ENCODE data around the gene PTPRE. TPM values are rescaled to one million over a fixed set of nuclear protein-coding genes. Genes with fewer than 3 reads are reported as not detected.

PTPRE gene
- total RNA-seq, 1 experiment from 2014 or later, result 0.50 TPM

DNA sequence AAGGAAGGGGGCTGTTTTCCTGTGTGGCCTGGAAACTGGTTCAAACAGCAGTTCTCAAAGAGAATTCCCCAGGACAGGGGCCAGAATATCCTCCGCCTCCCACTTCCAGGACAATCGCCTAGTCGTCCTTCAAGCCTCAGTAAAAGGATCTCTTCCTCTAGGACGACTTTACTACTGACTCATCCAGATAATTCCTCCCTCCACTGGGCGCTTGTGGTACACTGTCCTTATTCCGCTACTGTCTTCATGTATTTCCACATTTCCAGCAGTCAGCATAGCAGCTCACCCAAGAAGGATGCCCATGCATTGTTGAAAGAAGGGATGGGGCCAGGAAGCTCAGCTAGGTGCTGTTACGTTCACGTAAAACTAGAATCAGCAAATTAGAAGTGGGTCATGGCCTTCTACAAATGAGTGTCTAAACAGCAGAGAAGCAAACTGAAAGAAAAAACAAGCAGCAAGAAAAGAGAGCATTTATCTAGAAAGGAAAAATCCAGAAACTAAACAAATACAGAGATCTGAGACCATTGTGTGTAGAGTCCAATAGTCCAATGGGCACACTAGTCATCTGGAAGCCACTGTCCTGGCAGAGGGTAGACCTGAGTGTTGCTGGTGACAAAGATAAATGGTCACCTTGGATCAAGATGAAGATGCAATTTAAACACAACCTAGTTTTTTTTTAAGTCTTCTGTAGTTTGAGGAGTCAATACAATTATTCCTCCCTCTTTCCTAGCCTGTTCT lies 40.5 kb upstream of the PTPRE start:
- POLR2A ChIA-PET, result no interaction called here
- no TSS peak for BruUV-seq (replicated peaks)
- no peak overlapping the region for H3K27ac Mint-ChIP-seq (ENCODE audit: unreplicated experiment)
- Histone ChIP-seq H3K9me3 (no peaks in the 10 kb centered on the region; the same call in 1 of the 2 replicates), H3K27me3 (replicated peaks; ENCODE audit: control insufficient read depth, insufficient read depth, low read length) (no peaks in the 10 kb centered on the region), H3K4me1 (no peaks in the 10 kb centered on the region), H3K4me3 (ENCODE audit: low read depth, low read length) (no peak overlapping the region), H3K36me3 (ENCODE audit: control insufficient read depth, insufficient read depth, low read length) (no peaks in the 10 kb centered on the region)
- CTCF ChIA-PET, result no interaction called here
- H3K36me3 Mint-ChIP-seq (ENCODE audit: insufficient read depth, unreplicated experiment), result no peaks in the 10 kb centered on the region
- TF ChIP-seq, protein P1, sequence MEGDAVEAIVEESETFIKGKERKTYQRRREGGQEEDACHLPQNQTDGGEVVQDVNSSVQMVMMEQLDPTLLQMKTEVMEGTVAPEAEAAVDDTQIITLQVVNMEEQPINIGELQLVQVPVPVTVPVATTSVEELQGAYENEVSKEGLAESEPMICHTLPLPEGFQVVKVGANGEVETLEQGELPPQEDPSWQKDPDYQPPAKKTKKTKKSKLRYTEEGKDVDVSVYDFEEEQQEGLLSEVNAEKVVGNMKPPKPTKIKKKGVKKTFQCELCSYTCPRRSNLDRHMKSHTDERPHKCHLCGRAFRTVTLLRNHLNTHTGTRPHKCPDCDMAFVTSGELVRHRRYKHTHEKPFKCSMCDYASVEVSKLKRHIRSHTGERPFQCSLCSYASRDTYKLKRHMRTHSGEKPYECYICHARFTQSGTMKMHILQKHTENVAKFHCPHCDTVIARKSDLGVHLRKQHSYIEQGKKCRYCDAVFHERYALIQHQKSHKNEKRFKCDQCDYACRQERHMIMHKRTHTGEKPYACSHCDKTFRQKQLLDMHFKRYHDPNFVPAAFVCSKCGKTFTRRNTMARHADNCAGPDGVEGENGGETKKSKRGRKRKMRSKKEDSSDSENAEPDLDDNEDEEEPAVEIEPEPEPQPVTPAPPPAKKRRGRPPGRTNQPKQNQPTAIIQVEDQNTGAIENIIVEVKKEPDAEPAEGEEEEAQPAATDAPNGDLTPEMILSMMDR (IDR thresholded peaks at IDR 0.05; ENCODE audit: insufficient read depth in 1 of 2, low read depth in 1 of 2, low read length in 1 of 2, severe bottlenecking in 1 of 2, unreplicated experiment in 1 of 2), result no peak
- intact Hi-C loops (cut with micrococcal nuclease; ENCODE audit: unreplicated experiment), result no loop called here
- H3K4me3 Mint-ChIP-seq (ENCODE audit: unreplicated experiment), result no peak overlapping the region
- peaks cover 22% of the 10 kb centered on the region for H3K9me3 Mint-ChIP-seq (ENCODE audit: unreplicated experiment)
- peaks cover 4% of the 10 kb centered on the region for H3K27me3 Mint-ChIP-seq (ENCODE audit: insufficient read depth, unreplicated experiment)
- DNase-seq, result no peak
- peaks cover 7% of the 10 kb centered on the region for H3K4me1 Mint-ChIP-seq (ENCODE audit: low read depth, unreplicated experiment)

GRCh38 chr10:127867805-127868204 lies 39.1 kb upstream of the PTPRE start:
- H3K27me3 ChIP-seq (replicated peaks; ENCODE audit: control insufficient read depth, insufficient read depth, low read length), result no peaks in the 10 kb centered on the region
- no peak overlapping the region for H3K4me3 ChIP-seq (ENCODE audit: low read depth, low read length)
- intact Hi-C loops (cut with micrococcal nuclease; ENCODE audit: unreplicated experiment), result no loop called here
- H3K4me1 ChIP-seq, result 0 out of 2 replicates have a peak, but pooled peaks cover 2% of the 10 kb centered on the region
- CTCF ChIA-PET, result no interaction called here
- Mint-ChIP-seq H3K4me1 (ENCODE audit: low read depth, unreplicated experiment) (peaks cover 12% of the 10 kb centered on the region), H3K27me3 (ENCODE audit: insufficient read depth, unreplicated experiment) (peaks cover 4% of the 10 kb centered on the region), H3K36me3 (ENCODE audit: insufficient read depth, unreplicated experiment) (no peaks in the 10 kb centered on the region), H3K4me3 (ENCODE audit: unreplicated experiment) (no peak overlapping the region), H3K27ac (ENCODE audit: unreplicated experiment) (no peak overlapping the region), H3K9me3 (ENCODE audit: unreplicated experiment) (peaks cover 22% of the 10 kb centered on the region)
- POLR2A ChIA-PET, result no interaction called here
- no peaks in the 10 kb centered on the region for H3K36me3 ChIP-seq (ENCODE audit: control insufficient read depth, insufficient read depth, low read length)
- no peaks in the 10 kb centered on the region; the same call in 1 of the 2 replicates for H3K9me3 ChIP-seq
- TF ChIP-seq, protein P1 (IDR thresholded peaks at IDR 0.05; ENCODE audit: insufficient read depth in 1 of 2, low read depth in 1 of 2, low read length in 1 of 2, severe bottlenecking in 1 of 2, unreplicated experiment in 1 of 2), result no peak
- DNase-seq, result no peak
- BruUV-seq (replicated peaks), result no TSS peak

DNA sequence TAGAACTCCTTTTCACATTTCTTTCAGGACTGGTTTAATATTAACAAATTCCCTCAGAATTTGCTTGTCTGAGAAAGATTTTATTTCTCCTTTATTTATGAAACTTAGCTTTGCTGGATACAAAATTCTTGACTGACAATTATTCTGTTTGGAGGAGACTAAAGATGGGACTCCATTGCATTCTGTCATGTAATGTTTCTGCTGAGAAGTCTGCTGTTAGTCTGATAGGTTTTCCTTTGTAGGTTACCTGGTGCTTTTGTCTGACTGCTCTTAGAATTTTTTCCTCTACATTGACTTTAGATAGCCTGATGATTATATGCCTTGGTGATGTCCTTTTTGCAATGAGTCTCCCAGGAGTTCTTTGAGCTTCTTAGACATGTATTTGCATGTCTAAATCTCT lies 37.6 kb upstream of the PTPRE start:
- intact Hi-C loops (cut with micrococcal nuclease; ENCODE audit: unreplicated experiment), result no loop called here
- no peak overlapping the region for H3K27ac Mint-ChIP-seq (ENCODE audit: unreplicated experiment)
- 0 out of 2 replicates have a peak, but pooled peaks cover 6% of the 10 kb centered on the region for H3K4me1 ChIP-seq
- ChIA-PET POLR2A (no interaction called here), CTCF (interaction anchor here (1.2 kb wide), 1 partner anchor 200 kb away, joined by 3 read pairs; no protein-coding TSS in a partner anchor)
- BruUV-seq (replicated peaks), result no TSS peak
- H3K36me3 ChIP-seq (ENCODE audit: control insufficient read depth, insufficient read depth, low read length), result no peaks in the 10 kb centered on the region
- H3K9me3 ChIP-seq, result no peaks in the 10 kb centered on the region
- H3K4me3 Mint-ChIP-seq (ENCODE audit: unreplicated experiment), result no peak overlapping the region
- H3K27me3 Mint-ChIP-seq (ENCODE audit: insufficient read depth, unreplicated experiment), result no peaks in the 10 kb centered on the region
- no peak for DNase-seq
- no peak overlapping the region for H3K4me3 ChIP-seq (ENCODE audit: low read depth, low read length)
- H3K4me1 Mint-ChIP-seq (ENCODE audit: low read depth, unreplicated experiment), result peaks cover 13% of the 10 kb centered on the region
- peaks cover 9% of the 10 kb centered on the region for H3K9me3 Mint-ChIP-seq (ENCODE audit: unreplicated experiment)
- H3K27me3 ChIP-seq (replicated peaks; ENCODE audit: control insufficient read depth, insufficient read depth, low read length), result no peaks in the 10 kb centered on the region
- TF ChIP-seq, protein P1 (IDR thresholded peaks at IDR 0.05; ENCODE audit: insufficient read depth in 1 of 2, low read depth in 1 of 2, low read length in 1 of 2, severe bottlenecking in 1 of 2, unreplicated experiment in 1 of 2), result no peak
- no peaks in the 10 kb centered on the region for H3K36me3 Mint-ChIP-seq (ENCODE audit: insufficient read depth, unreplicated experiment)
